Measurements from ENCODE around the gene TMEM11.

Gene TMEM11

DNA sequence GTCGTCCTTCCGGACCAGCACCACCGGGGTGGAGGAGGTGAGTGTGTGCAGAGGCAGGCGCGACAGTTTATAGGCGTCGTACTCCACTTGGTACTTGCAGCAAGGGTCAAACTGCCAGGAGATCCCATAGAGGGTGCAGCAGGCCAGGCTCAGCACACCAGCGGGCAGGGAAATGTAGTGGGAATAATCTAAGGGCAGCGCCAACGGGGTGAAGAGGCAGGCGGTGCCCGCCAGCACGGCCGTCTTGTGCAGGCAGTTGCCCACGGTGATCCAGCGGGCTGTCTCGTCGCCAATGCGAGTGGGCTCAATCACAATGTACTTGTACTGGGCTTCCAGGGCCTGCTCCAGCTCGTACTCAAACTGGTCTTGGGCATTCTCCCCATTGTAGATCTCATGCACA, 15.6 kb downstream of the TMEM11 start:
- Histone ChIP-seq H3K9me3 (replicated peaks; ENCODE audit: insufficient read depth, low read length) (no peaks in the 10 kb centered on the region), H3K9me2 (replicated peaks; ENCODE audit: insufficient read depth, low read length) (no peaks in the 10 kb centered on the region), H3K79me2 (ENCODE audit: low read length) (peaks cover 66% of the 10 kb centered on the region), H3K27me3 (replicated peaks; ENCODE audit: insufficient read depth, low read length) (no peaks in the 10 kb centered on the region), H3F3A (ENCODE audit: insufficient read depth, low read length) (no peaks in the 10 kb centered on the region), H3K27ac (ENCODE audit: low read length) (no peak overlapping the region), H3K4me2 (ENCODE audit: low read depth, low read length) (no peak overlapping the region), H3K4me3 (ENCODE audit: low read length) (no peak overlapping the region), H3K4me1 (ENCODE audit: low read length) (no peaks in the 10 kb centered on the region), H3K36me3 (replicated peaks; ENCODE audit: insufficient read depth, low read length) (peaks cover 13% of the 10 kb centered on the region; the same call in 1 of the 2 replicates), H4K20me1 (ENCODE audit: insufficient read depth, low read length) (peaks cover 47% of the 10 kb centered on the region), H3K9ac (ENCODE audit: low read length) (no peak overlapping the region), H2AFZ (ENCODE audit: low read length) (no peak overlapping the region)
- no peak for TF ChIP-seq EZH2phosphoT487 (IDR thresholded peaks at IDR 0.05; ENCODE audit: low read length)
- TF ChIP-seq EZH2 (optimal IDR thresholded peaks at IDR 0.05; ENCODE audit: low read depth, low read length), result no peak
- no peak for TF ChIP-seq CTCF (IDR thresholded peaks at IDR 0.05; ENCODE audit: low read length)
- no peak for DNase-seq

- no peaks in the 10 kb centered on the region for H3K9me3 ChIP-seq (replicated peaks; ENCODE audit: insufficient read depth, low read length)
- H3K4me2 ChIP-seq (ENCODE audit: low read depth, low read length), result no peak overlapping the region
- no peaks in the 10 kb centered on the region for H3K4me1 ChIP-seq (ENCODE audit: low read length)
- no peak overlapping the region for H2AFZ ChIP-seq (ENCODE audit: low read length)
- no peak overlapping the region for H3K27ac ChIP-seq (ENCODE audit: low read length)
- H3F3A ChIP-seq (ENCODE audit: insufficient read depth, low read length), result no peaks in the 10 kb centered on the region
- TF ChIP-seq EZH2 (optimal IDR thresholded peaks at IDR 0.05; ENCODE audit: low read depth, low read length), result no peak
- TF ChIP-seq EZH2phosphoT487 (IDR thresholded peaks at IDR 0.05; ENCODE audit: low read length), result no peak
- no peak for TF ChIP-seq CTCF (IDR thresholded peaks at IDR 0.05; ENCODE audit: low read length)
- DNase-seq, result no peak
- no peak overlapping the region for H3K4me3 ChIP-seq (ENCODE audit: low read length)
- peaks cover 43% of the 10 kb centered on the region for H3K79me2 ChIP-seq (ENCODE audit: low read length)
- H3K27me3 ChIP-seq (replicated peaks; ENCODE audit: insufficient read depth, low read length), result no peaks in the 10 kb centered on the region
- H4K20me1 ChIP-seq (ENCODE audit: insufficient read depth, low read length), result peaks cover 27% of the 10 kb centered on the region
- H3K9me2 ChIP-seq (replicated peaks; ENCODE audit: insufficient read depth, low read length), result no peaks in the 10 kb centered on the region
- H3K36me3 ChIP-seq (replicated peaks; ENCODE audit: insufficient read depth, low read length), result peaks cover 13% of the 10 kb centered on the region; the same call in 1 of the 2 replicates
- H3K9ac ChIP-seq (ENCODE audit: low read length), result no peak overlapping the region
Observed at GRCh38 chr17:21196126-21196525, 17.8 kb downstream of the TMEM11 start.

DNA sequence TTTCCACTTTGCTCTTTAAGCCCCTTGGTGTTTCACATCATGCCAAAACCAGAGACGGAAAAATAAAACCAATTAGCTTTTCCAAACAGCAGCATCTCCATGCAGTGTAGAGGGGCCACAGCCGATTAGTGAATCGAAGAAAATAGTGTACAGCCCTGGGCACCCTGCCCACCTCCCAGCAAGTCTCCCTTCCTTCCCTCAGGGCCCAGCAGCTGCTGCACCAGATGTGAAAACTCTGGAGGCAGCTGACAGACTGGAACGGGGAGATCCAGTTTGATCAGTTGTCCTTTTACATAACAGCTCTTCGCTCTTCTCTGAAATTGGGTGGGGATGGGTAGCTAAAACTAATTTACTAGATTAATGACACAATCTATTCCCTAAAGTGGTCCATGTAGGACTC, 19.3 kb downstream of the TMEM11 start:
- Histone ChIP-seq H4K20me1 (ENCODE audit: insufficient read depth, low read length) (peaks cover 12% of the 10 kb centered on the region; the same call in 1 of the 2 replicates), H3K36me3 (replicated peaks; ENCODE audit: insufficient read depth, low read length) (peaks cover 6% of the 10 kb centered on the region; the same call in 1 of the 2 replicates), H3K4me3 (ENCODE audit: low read length) (no peak overlapping the region), H3K27ac (ENCODE audit: low read length) (no peak overlapping the region), H3K9ac (ENCODE audit: low read length) (no peak overlapping the region), H3K9me3 (replicated peaks; ENCODE audit: insufficient read depth, low read length) (no peaks in the 10 kb centered on the region), H3K4me1 (ENCODE audit: low read length) (no peaks in the 10 kb centered on the region), H2AFZ (ENCODE audit: low read length) (no peak overlapping the region), H3K27me3 (replicated peaks; ENCODE audit: insufficient read depth, low read length) (no peaks in the 10 kb centered on the region), H3K79me2 (ENCODE audit: low read length) (peaks cover 29% of the 10 kb centered on the region), H3K9me2 (replicated peaks; ENCODE audit: insufficient read depth, low read length) (no peaks in the 10 kb centered on the region), H3K4me2 (ENCODE audit: low read depth, low read length) (no peak overlapping the region), H3F3A (ENCODE audit: insufficient read depth, low read length) (no peaks in the 10 kb centered on the region)
- TF ChIP-seq CTCF (IDR thresholded peaks at IDR 0.05; ENCODE audit: low read length) (no peak), EZH2 (optimal IDR thresholded peaks at IDR 0.05; ENCODE audit: low read depth, low read length) (no peak), EZH2phosphoT487 (IDR thresholded peaks at IDR 0.05; ENCODE audit: low read length) (no peak)
- no peak for DNase-seq

Measured in MM.1S (cell line).